Smooth muscle cell (in vitro differentiated cells): ENCODE data around the gene ZXDC. TPM values are rescaled to one million over a fixed set of nuclear protein-coding genes. Genes with fewer than 3 reads are reported as not detected.

Experiments
- DNase-seq: peaks from one replicate; lab custom pipeline; 2025; ENCODE audit not compliant: unreplicated experiment; lab: John Stamatoyannopoulos, UW
- H2AFZ ChIP-seq: fragments of 200-600 bp; sonication (generic); 2 replicates; pipeline ENCODE4 v1.6.0; 2016; ENCODE audit warnings: antibody characterized with exemption, low read depth, mild to moderate bottlenecking
- H3F3A ChIP-seq: fragments of 200-600 bp; sonication (generic); 2 replicates; pipeline ENCODE4 v1.6.0; 2017; ENCODE audit warnings: antibody characterized with exemption, low read depth
- H3K27ac ChIP-seq: fragments of 200-600 bp; sonication (generic); 2 replicates; pipeline ENCODE4 v1.5.1; 2016; ENCODE audit warnings: low read depth, mild to moderate bottlenecking
- H3K27me3 ChIP-seq: fragments of 200-600 bp; sonication (generic); 2 replicates; pipeline ENCODE4 v1.6.1; 2016; ENCODE audit warnings: low read depth, mild to moderate bottlenecking
- H3K36me3 ChIP-seq: fragments of 200-600 bp; sonication (generic); 2 replicates; pipeline ENCODE4 v1.5.1; 2016; ENCODE audit warnings: low read depth
- H3K4me1 ChIP-seq: fragments of 200-600 bp; sonication (generic); 2 replicates; pipeline ENCODE4 v1.5.1; 2016; ENCODE audit warnings: low read depth
- H3K4me2 ChIP-seq: fragments of 200-600 bp; sonication (generic); 2 replicates; pipeline ENCODE4 v1.6.0; 2016; ENCODE audit warnings: mild to moderate bottlenecking
- H3K4me3 ChIP-seq: fragments of 200-600 bp; sonication (generic); 2 replicates; pipeline ENCODE4 v1.5.1; 2016; ENCODE audit warnings: mild to moderate bottlenecking
- H3K79me2 ChIP-seq: fragments of 200-600 bp; sonication (generic); 2 replicates; pipeline ENCODE4 v1.6.0; 2016; ENCODE audit warnings: low read depth, mild to moderate bottlenecking
- H3K9ac ChIP-seq: fragments of 200-600 bp; sonication (generic); 2 replicates; pipeline ENCODE4 v1.6.0; 2016; ENCODE audit warnings: low read depth
- H3K9me3 ChIP-seq: fragments of 200-600 bp; sonication (generic); replicated peaks from 2 replicates; pipeline ENCODE4 v1.5.1; 2016; ENCODE audit warnings: low read depth
- H4K20me1 ChIP-seq: fragments of 200-600 bp; sonication (generic); 2 replicates; pipeline ENCODE4 v1.6.0; 2016; ENCODE audit warnings: low read depth
- CTCF ChIP-seq: fragments of 200-600 bp; sonication (generic); IDR thresholded peaks from 2 replicates; pipeline ENCODE4 v1.5.1; 2017; ENCODE audit warnings: borderline replicate concordance, mild to moderate bottlenecking, antibody characterized with exemption; ENCODE audit not compliant: insufficient read depth, poor library complexity, severe bottlenecking
- WGBS: methylation state at CpG from one replicate; pipeline ENCODE4 v1.1.7; 2016; ENCODE audit warnings: low lambda C conversion rate; 5-methylcytosine and 5-hydroxymethylcytosine counted together
- polyA plus RNA-seq: library from polyadenylated mRNA; unstranded; fragments of >200 nt; fragmentation: Nextera tagmentation; extraction: Ambion mirVana; gene quantifications from 2 replicates; pipeline ENCODE4 v1.2.1, GENCODE V29; 2016
- total RNA-seq: library from RNA; depleted of rRNA; stranded (reverse); fragments of >200 nt; gene quantifications from 2 replicates; pipeline ENCODE4 v1.2.3, GENCODE V29; 2014

ZXDC gene
- total and polyA plus RNA-seq, 2 experiments from 2014 or later, result 9.2 to 20.4 TPM

- H3K36me3 ChIP-seq, result no peaks in the 10 kb centered on the region
- H3K9me3 ChIP-seq, result no peaks in the 10 kb centered on the region
- no peaks in the 10 kb centered on the region for H3F3A ChIP-seq
- H3K4me1 ChIP-seq, result no peaks in the 10 kb centered on the region
- WGBS, result 90% methylated on average over 8 of the region's 8 CpGs
- no peak overlapping the region for H3K27ac ChIP-seq
- H3K4me3 ChIP-seq, result no peak overlapping the region
- TF ChIP-seq CTCF, result no peak
- peaks cover 5% of the 10 kb centered on the region for H4K20me1 ChIP-seq
- no peak for DNase-seq
- no peak overlapping the region for H3K4me2 ChIP-seq
- no peak overlapping the region for H3K9ac ChIP-seq
- H2AFZ ChIP-seq, result no peak overlapping the region
- no peaks in the 10 kb centered on the region for H3K79me2 ChIP-seq
- no peaks in the 10 kb centered on the region for H3K27me3 ChIP-seq
These were observed 29.4 kb downstream of the ZXDC start for GRCh38 chr3:126446301-126446700.

- H3K9ac ChIP-seq, result no peak overlapping the region
- H3K4me1 ChIP-seq, result peaks cover 3% of the 10 kb centered on the region
- no peaks in the 10 kb centered on the region for H3K36me3 ChIP-seq
- no peak overlapping the region for H3K4me2 ChIP-seq
- no peaks in the 10 kb centered on the region for H3K79me2 ChIP-seq
- TF ChIP-seq CTCF, result no peak
- no peak overlapping the region for H2AFZ ChIP-seq
- DNase-seq, result no peak
- H3F3A ChIP-seq, result no peaks in the 10 kb centered on the region
- H3K9me3 ChIP-seq, result no peaks in the 10 kb centered on the region
- no peak overlapping the region for H3K27ac ChIP-seq
- no peak overlapping the region for H3K4me3 ChIP-seq
- WGBS, result 97% methylated on average over 5 of the region's 5 CpGs
- H3K27me3 ChIP-seq, result no peaks in the 10 kb centered on the region
- peaks cover 5% of the 10 kb centered on the region for H4K20me1 ChIP-seq
These were observed 30.2 kb downstream of the ZXDC start for GRCh38 chr3:126445506-126445905.

GRCh38 chr3:126442856-126443242 is 32.8 kb downstream of the ZXDC start:
- H3F3A ChIP-seq, result no peaks in the 10 kb centered on the region
- H3K27ac ChIP-seq, result no peak overlapping the region
- H3K36me3 ChIP-seq, result no peaks in the 10 kb centered on the region
- no peak overlapping the region for H3K4me3 ChIP-seq
- H3K9me3 ChIP-seq, result no peaks in the 10 kb centered on the region
- peaks cover 3% of the 10 kb centered on the region for H3K4me1 ChIP-seq
- no peak overlapping the region for H2AFZ ChIP-seq
- H4K20me1 ChIP-seq, result no peaks in the 10 kb centered on the region
- no peaks in the 10 kb centered on the region for H3K27me3 ChIP-seq
- no peak for DNase-seq
- no peaks in the 10 kb centered on the region for H3K79me2 ChIP-seq
- H3K9ac ChIP-seq, result no peak overlapping the region
- H3K4me2 ChIP-seq, result no peak overlapping the region
- TF ChIP-seq CTCF, result no peak
- 77% methylated on average over 3 of the region's 3 CpGs for WGBS

GRCh38 chr3:126442094-126442855 is 33.4 kb downstream of the ZXDC start:
- Histone ChIP-seq H3K27ac (no peak overlapping the region), H3K27me3 (no peaks in the 10 kb centered on the region), H3K4me1 (peaks cover 3% of the 10 kb centered on the region), H3K4me3 (no peak overlapping the region), H3K9me3 (no peaks in the 10 kb centered on the region), H4K20me1 (no peaks in the 10 kb centered on the region), H3K36me3 (no peaks in the 10 kb centered on the region), H3F3A (no peaks in the 10 kb centered on the region), H2AFZ (no peak overlapping the region), H3K9ac (no peak overlapping the region), H3K79me2 (no peaks in the 10 kb centered on the region), H3K4me2 (no peak overlapping the region)
- no peak for DNase-seq
- no peak for TF ChIP-seq CTCF
- WGBS, result 96% methylated on average over 13 of the region's 13 CpGs
